H9 (cell line): ENCODE results near the gene RBM27. TPM values are rescaled to one million over a fixed set of nuclear protein-coding genes. Genes with fewer than 3 reads are reported as not detected.

Source experiments
- DNase-seq: peaks from one replicate; pipeline ENCODE4 v3.0.0-alpha.2; 2017
- H2AFZ ChIP-seq: one replicate; pipeline ENCODE4 v1.6.1; 2013; ENCODE audit warnings: mild to moderate bottlenecking, low read length, control low read depth, moderate library complexity
- H2AK5ac ChIP-seq: 2 replicates; pipeline ENCODE4 v1.6.1; 2013; ENCODE audit warnings: low read length, control low read depth, mixed read lengths; ENCODE audit not compliant: insufficient read length
- H2BK120ac ChIP-seq: one replicate; pipeline ENCODE4 v1.6.1; 2013; ENCODE audit warnings: low read depth, mild to moderate bottlenecking, low read length, control low read depth, inconsistent platforms; ENCODE audit not compliant: poor library complexity, severe bottlenecking
- H2BK12ac ChIP-seq: 2 replicates; pipeline ENCODE4 v1.6.1; 2013; ENCODE audit warnings: low read length, control low read depth, mixed read lengths, low read depth; ENCODE audit not compliant: insufficient read length
- H2BK15ac ChIP-seq: 2 replicates; pipeline ENCODE4 v1.6.1; 2013; ENCODE audit warnings: low read depth, low read length, control low read depth
- H2BK20ac ChIP-seq: one replicate; pipeline ENCODE4 v1.6.1; 2013; ENCODE audit warnings: low read depth, mild to moderate bottlenecking, low read length, control low read depth, inconsistent platforms; ENCODE audit not compliant: poor library complexity, severe bottlenecking
- H2BK5ac ChIP-seq: 2 replicates; pipeline ENCODE4 v1.6.1; 2013; ENCODE audit warnings: low read length, control low read depth, mixed read lengths; ENCODE audit not compliant: insufficient read length
- H3K14ac ChIP-seq: 2 replicates; pipeline ENCODE4 v1.6.1; 2013; ENCODE audit warnings: low read length, control low read depth; ENCODE audit not compliant: insufficient read depth
- H3K18ac ChIP-seq: 2 replicates; pipeline ENCODE4 v1.6.1; 2013; ENCODE audit warnings: low read depth, mild to moderate bottlenecking, mixed read lengths, low read length, control low read depth; ENCODE audit not compliant: insufficient read length
- H3K23ac ChIP-seq: 2 replicates; pipeline ENCODE4 v1.6.1; 2013; ENCODE audit warnings: low read length, control low read depth, mixed read lengths, low read depth; ENCODE audit not compliant: insufficient read length
- H3K23me2 ChIP-seq: 2 replicates; pipeline ENCODE4 v1.6.1; 2013; ENCODE audit warnings: low read depth, mild to moderate bottlenecking, mixed read lengths, low read length, control low read depth; ENCODE audit not compliant: insufficient read length, poor library complexity, severe bottlenecking
- H3K27ac ChIP-seq: 2 replicates; pipeline ENCODE4 v1.5.1; 2013; ENCODE audit warnings: low read length, control low read depth, mixed read lengths, low read depth; ENCODE audit not compliant: insufficient read length
- H3K27me3 ChIP-seq: 2 replicates; pipeline ENCODE4 v1.6.1; 2013; ENCODE audit warnings: low read length, control low read depth, inconsistent platforms; ENCODE audit not compliant: insufficient read depth
- H3K4ac ChIP-seq: 2 replicates; pipeline ENCODE4 v1.6.1; 2013; ENCODE audit warnings: low read depth, mild to moderate bottlenecking, control low read depth, inconsistent platforms, low read length, moderate library complexity
- H3K4me1 ChIP-seq: 2 replicates; pipeline ENCODE4 v1.6.1; 2013; ENCODE audit warnings: low read length, control low read depth, inconsistent platforms; ENCODE audit not compliant: insufficient read depth
- H3K4me2 ChIP-seq: 2 replicates; pipeline ENCODE4 v1.6.1; 2013; ENCODE audit warnings: low read length, control low read depth, mixed read lengths; ENCODE audit not compliant: insufficient read length, insufficient read depth
- H3K56ac ChIP-seq: 2 replicates; pipeline ENCODE4 v1.6.1; 2013; ENCODE audit warnings: low read depth, mild to moderate bottlenecking, mixed read lengths, low read length, control low read depth; ENCODE audit not compliant: insufficient read length
- H3K79me1 ChIP-seq: 2 replicates; pipeline ENCODE4 v1.6.1; 2013; ENCODE audit warnings: low read depth, mild to moderate bottlenecking, moderate library complexity, low read length, control low read depth, inconsistent platforms; ENCODE audit not compliant: insufficient read depth, poor library complexity, severe bottlenecking
- H3K79me2 ChIP-seq: 2 replicates; pipeline ENCODE4 v1.6.1; 2013; ENCODE audit warnings: low read length, control low read depth, inconsistent platforms; ENCODE audit not compliant: insufficient read depth
- H3K9ac ChIP-seq: 2 replicates; pipeline ENCODE4 v1.6.1; 2013; ENCODE audit warnings: low read length, control low read depth, mixed read lengths; ENCODE audit not compliant: insufficient read length; ENCODE audit errors: extremely low read depth
- H3K9me3 ChIP-seq: one replicate; pipeline ENCODE4 v1.6.1; 2013; ENCODE audit warnings: low read depth, low read length, inconsistent platforms; ENCODE audit not compliant: control insufficient read depth
- H3T11ph ChIP-seq: one replicate; pipeline ENCODE4 v1.6.1; 2013; ENCODE audit warnings: mild to moderate bottlenecking, low read length, control low read depth, inconsistent platforms
- H4K20me1 ChIP-seq: one replicate; pipeline ENCODE4 v1.6.1; 2013; ENCODE audit not compliant: control insufficient read depth, insufficient read length, insufficient read depth
- H4K5ac ChIP-seq: 2 replicates; pipeline ENCODE4 v1.6.1; 2013; ENCODE audit warnings: low read depth, mild to moderate bottlenecking, mixed read lengths, low read length, control low read depth; ENCODE audit not compliant: insufficient read length
- H4K8ac ChIP-seq: replicated peaks from 2 replicates; pipeline ENCODE4 v1.6.1; 2013; ENCODE audit warnings: low read length, control low read depth, mixed read lengths, low read depth; ENCODE audit not compliant: insufficient read length
- H4K91ac ChIP-seq: 2 replicates; pipeline ENCODE4 v1.6.1; 2013; ENCODE audit warnings: low read depth, mild to moderate bottlenecking, moderate library complexity, mixed read lengths, low read length, control low read depth; ENCODE audit not compliant: insufficient read length
- H3K27ac Mint-ChIP-seq, 3 experiments: 2 replicates in 2 of 3; 3 replicates in 1 of 3; pipeline ENCODE4 v1.8.0; 2020 to 2021; ENCODE audit warnings: mixed read lengths in 3 of 3, mild to moderate bottlenecking in 1 of 3, moderate library complexity in 1 of 3
- H3K27me3 Mint-ChIP-seq: 2 replicates; pipeline ENCODE4 v1.8.0; 2021; ENCODE audit warnings: low read depth, mild to moderate bottlenecking, moderate library complexity, mixed read lengths
- H3K36me3 Mint-ChIP-seq, 3 experiments: 2 replicates in 2 of 3; 3 replicates in 1 of 3; pipeline ENCODE4 v1.8.0; 2020 to 2021; ENCODE audit warnings: low read depth in 3 of 3, mixed read lengths in 3 of 3; ENCODE audit not compliant: insufficient read depth in 1 of 3
- H3K4me1 Mint-ChIP-seq, 2 experiments: 2 replicates each; pipeline ENCODE4 v1.8.0; 2020; ENCODE audit warnings: mixed read lengths in 2 of 2
- H3K4me3 Mint-ChIP-seq, 2 experiments: 2 replicates in 1 of 2; 3 replicates in 1 of 2; pipeline ENCODE4 v1.8.0; 2020 to 2021; ENCODE audit warnings: mild to moderate bottlenecking in 2 of 2, mixed read lengths in 2 of 2, moderate library complexity in 1 of 2
- H3K9me3 Mint-ChIP-seq, 2 experiments: 2 replicates in 1 of 2; 3 replicates in 1 of 2; pipeline ENCODE4 v1.8.0; 2020; ENCODE audit warnings: mild to moderate bottlenecking in 2 of 2, mixed read lengths in 2 of 2, moderate library complexity in 1 of 2
- total RNA-seq: library from RNA; stranded (reverse); gene quantifications from 2 replicates; pipeline ENCODE4 v1.2.1, GENCODE V29; 2021
- TF ChIP-seq, protein P1 (sequence below): fragments of 200-600 bp; sonication (generic); conservative IDR thresholded peaks from 3 replicates; pipeline ENCODE4 v1.8.0; 2021; ENCODE audit warnings: antibody characterized with exemption, mild to moderate bottlenecking

Gene RBM27
- total RNA-seq, 1 experiment from 2014 or later: 33.8 TPM

DNA sequence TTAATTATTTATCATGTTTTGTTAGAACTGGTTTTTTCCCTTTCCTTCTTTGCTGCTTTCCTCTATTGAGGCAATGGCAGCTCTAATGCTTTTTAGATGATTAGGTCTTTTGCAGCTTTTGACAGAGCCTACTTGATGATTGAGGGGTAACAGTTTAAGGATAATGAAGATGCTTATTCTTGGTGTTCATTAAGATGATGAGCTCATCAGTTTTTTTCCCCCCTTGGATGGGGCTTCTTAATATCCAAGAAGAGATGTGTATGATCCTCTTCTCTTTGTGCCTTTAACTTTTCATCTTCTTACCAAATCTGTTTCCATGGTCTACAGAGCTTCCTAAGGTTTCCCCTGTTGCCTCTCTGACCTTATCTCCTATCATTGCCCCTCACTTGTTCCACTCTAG is 15.8 kb downstream of the RBM27 start:
- Mint-ChIP-seq H3K36me3 (peaks cover 9 to 31% (median 25%) of the 10 kb centered on the region in 3 experiments; a peak in 6 of 7 replicates), H3K27ac (peak overlapping the region in 1 of 3 experiments; percentile 62; a peak in 1 of 7 replicates), H3K4me3 (no peak overlapping the region), H3K4me1 (no peaks in the 10 kb centered on the region), H3K27me3 (no peaks in the 10 kb centered on the region), H3K9me3 (no peaks in the 10 kb centered on the region)
- Histone ChIP-seq H3K23ac (no peak overlapping the region), H3K27ac (no peak overlapping the region), H2BK5ac (no peak overlapping the region), H3K9ac (no peak overlapping the region), H4K20me1 (no peaks in the 10 kb centered on the region), H2BK15ac (no peak overlapping the region), H3K9me3 (no peaks in the 10 kb centered on the region), H4K5ac (no peak overlapping the region), H4K8ac (no peak overlapping the region), H3K27me3 (no peaks in the 10 kb centered on the region), H3K4me1 (no peaks in the 10 kb centered on the region), H3K4ac (no peak overlapping the region), H2BK12ac (no peak overlapping the region), H3K79me2 (peaks cover 11% of the 10 kb centered on the region; the same call in 1 of the 2 replicates), H2AK5ac (no peak overlapping the region), H3K18ac (no peak overlapping the region), H2AFZ (no peak overlapping the region), H4K91ac (no peak overlapping the region), H3K79me1 (peaks cover 3% of the 10 kb centered on the region), H3K14ac (no peak overlapping the region), H3K23me2 (no peaks in the 10 kb centered on the region), H2BK20ac (no peak overlapping the region), H3K56ac (no peak overlapping the region), H3T11ph (no peak overlapping the region), H2BK120ac (no peak overlapping the region), H3K4me2 (no peak overlapping the region)
- TF ChIP-seq, protein P1, sequence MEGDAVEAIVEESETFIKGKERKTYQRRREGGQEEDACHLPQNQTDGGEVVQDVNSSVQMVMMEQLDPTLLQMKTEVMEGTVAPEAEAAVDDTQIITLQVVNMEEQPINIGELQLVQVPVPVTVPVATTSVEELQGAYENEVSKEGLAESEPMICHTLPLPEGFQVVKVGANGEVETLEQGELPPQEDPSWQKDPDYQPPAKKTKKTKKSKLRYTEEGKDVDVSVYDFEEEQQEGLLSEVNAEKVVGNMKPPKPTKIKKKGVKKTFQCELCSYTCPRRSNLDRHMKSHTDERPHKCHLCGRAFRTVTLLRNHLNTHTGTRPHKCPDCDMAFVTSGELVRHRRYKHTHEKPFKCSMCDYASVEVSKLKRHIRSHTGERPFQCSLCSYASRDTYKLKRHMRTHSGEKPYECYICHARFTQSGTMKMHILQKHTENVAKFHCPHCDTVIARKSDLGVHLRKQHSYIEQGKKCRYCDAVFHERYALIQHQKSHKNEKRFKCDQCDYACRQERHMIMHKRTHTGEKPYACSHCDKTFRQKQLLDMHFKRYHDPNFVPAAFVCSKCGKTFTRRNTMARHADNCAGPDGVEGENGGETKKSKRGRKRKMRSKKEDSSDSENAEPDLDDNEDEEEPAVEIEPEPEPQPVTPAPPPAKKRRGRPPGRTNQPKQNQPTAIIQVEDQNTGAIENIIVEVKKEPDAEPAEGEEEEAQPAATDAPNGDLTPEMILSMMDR: no peak
- no peak for DNase-seq
